Skeletal muscle tissue (tissue), 4 donors: ENCODE measurements around the gene GPSM1. TPM values are rescaled to one million over a fixed set of nuclear protein-coding genes. Genes with fewer than 3 reads are reported as not detected.

Source experiments
- H3K27ac ChIP-seq: one replicate; pipeline ENCODE4 v1.7.0; 2013; ENCODE audit warnings: mild to moderate bottlenecking, low read depth, low read length, inconsistent platforms
- H3K27me3 ChIP-seq, 3 donors: one replicate each; pipeline ENCODE4 v1.7.0; 2013; ENCODE audit warnings: low read length in 3 of 3; ENCODE audit not compliant: control insufficient read depth in 3 of 3, insufficient read depth in 3 of 3
- H3K36me3 ChIP-seq, 3 donors: one replicate each; pipeline ENCODE4 v1.7.0; 2013; ENCODE audit warnings: low read length in 3 of 3; ENCODE audit not compliant: control insufficient read depth in 3 of 3, insufficient read depth in 3 of 3
- H3K4me1 ChIP-seq, 3 donors: one replicate each; pipeline ENCODE4 v1.7.0; 2013; ENCODE audit warnings: low read length in 3 of 3, mild to moderate bottlenecking in 3 of 3; ENCODE audit not compliant: control insufficient read depth in 3 of 3, insufficient read depth in 3 of 3
- H3K4me3 ChIP-seq, 3 donors: one replicate each; pipeline ENCODE4 v1.7.0; 2013; ENCODE audit warnings: low read length in 3 of 3
- H3K9ac ChIP-seq, 3 donors: one replicate each; pipeline ENCODE4 v1.7.0; 2013; ENCODE audit warnings: low read length in 3 of 3, mild to moderate bottlenecking in 3 of 3, moderate library complexity in 2 of 3, low read depth in 1 of 3
- H3K9me3 ChIP-seq, 3 donors: one replicate each; pipeline ENCODE4 v1.7.0; 2013; ENCODE audit warnings: low read length in 3 of 3; ENCODE audit not compliant: control insufficient read depth in 3 of 3
- total RNA-seq: library from RNA; depleted of rRNA; stranded (reverse); fragments of >200 nt; gene quantifications from one replicate; pipeline ENCODE4 v1.2.3, GENCODE V29; 2014
- donor health status: Osteomylitis.

GPSM1 gene
- total RNA-seq, 1 donor from 2014 or later = 14.1 TPM

DNA sequence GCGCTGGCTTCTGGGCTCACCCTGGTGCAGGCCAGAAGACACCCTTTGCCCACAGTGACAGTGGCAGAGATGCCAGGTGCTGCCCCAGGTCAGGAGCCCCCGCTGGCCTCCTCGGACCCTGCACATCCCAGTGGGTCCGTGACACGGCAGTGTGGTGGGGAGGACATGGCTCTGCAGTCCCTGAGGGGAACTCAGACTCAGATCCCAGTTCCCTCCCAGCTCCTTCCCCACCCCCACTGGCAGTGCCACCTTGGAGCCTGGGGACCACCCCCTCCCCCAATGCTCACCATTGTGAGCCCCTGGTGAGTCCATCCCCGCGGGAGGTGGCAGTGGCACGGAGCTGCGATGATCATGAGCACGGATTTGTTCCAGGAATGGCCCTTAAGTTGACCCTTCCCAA is 22.9 kb upstream of the GPSM1 start:
- Histone ChIP-seq H3K27me3 (peaks cover 36 to 68% (median 37%) of the 10 kb centered on the region in 3 donors), H3K4me3 (no peak overlapping the region), H3K9ac (no peak overlapping the region), H3K36me3 (no peaks in the 10 kb centered on the region), H3K27ac (no peak overlapping the region), H3K4me1 (no peaks in the 10 kb centered on the region), H3K9me3 (no peaks in the 10 kb centered on the region)

DNA sequence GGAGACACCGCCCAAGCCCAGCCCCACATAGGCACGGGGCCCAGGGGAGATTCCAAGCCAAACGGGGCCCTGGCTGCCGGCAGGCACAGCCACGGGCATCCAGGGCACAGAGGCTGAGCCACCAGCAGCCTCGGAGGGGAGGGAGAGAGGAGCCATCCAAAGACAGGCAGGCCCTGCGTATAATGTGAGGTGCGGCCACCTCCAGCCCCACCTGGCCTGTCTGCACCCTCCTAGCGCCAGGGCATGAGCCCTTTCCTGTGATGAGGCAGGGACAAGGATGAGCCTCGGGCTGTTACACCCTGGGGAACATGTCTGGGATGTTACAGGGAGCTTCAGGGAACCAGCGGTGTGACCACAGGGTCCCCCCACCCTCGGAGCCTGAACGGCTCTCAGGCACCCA is 22.4 kb upstream of the GPSM1 start:
- Histone ChIP-seq H3K36me3 (no peaks in the 10 kb centered on the region), H3K9ac (no peak overlapping the region), H3K9me3 (no peaks in the 10 kb centered on the region), H3K27ac (no peak overlapping the region), H3K4me3 (no peak overlapping the region), H3K4me1 (no peaks in the 10 kb centered on the region), H3K27me3 (peaks cover 41 to 69% (median 42%) of the 10 kb centered on the region in 3 donors)

DNA sequence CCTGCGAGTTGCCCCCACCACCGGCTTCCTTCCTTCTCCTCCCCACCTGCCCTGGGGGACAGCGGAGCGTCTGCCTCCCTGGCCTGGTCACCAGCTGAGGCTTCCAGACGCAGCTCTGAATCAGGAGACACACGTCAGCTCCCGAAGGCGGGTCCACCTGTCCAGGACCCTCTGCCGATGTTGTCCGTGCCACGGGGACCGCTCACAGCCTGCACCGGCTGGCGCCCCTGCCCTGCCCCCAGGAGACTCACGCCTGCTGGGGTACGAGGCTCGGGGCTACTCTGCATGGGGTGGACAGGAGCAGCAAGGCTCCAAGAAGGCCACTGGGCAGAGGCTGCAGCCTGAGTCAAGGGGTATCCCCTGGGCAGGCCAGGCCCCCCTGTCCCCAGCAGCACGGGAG is 21.5 kb upstream of the GPSM1 start:
- no peak overlapping the region for H3K4me3 ChIP-seq
- peaks cover 49 to 78% (median 50%) of the 10 kb centered on the region in 3 donors for H3K27me3 ChIP-seq
- H3K4me1 ChIP-seq = no peaks in the 10 kb centered on the region
- H3K9ac ChIP-seq = no peak overlapping the region
- no peaks in the 10 kb centered on the region for H3K36me3 ChIP-seq
- no peak overlapping the region for H3K27ac ChIP-seq
- H3K9me3 ChIP-seq = no peaks in the 10 kb centered on the region

DNA sequence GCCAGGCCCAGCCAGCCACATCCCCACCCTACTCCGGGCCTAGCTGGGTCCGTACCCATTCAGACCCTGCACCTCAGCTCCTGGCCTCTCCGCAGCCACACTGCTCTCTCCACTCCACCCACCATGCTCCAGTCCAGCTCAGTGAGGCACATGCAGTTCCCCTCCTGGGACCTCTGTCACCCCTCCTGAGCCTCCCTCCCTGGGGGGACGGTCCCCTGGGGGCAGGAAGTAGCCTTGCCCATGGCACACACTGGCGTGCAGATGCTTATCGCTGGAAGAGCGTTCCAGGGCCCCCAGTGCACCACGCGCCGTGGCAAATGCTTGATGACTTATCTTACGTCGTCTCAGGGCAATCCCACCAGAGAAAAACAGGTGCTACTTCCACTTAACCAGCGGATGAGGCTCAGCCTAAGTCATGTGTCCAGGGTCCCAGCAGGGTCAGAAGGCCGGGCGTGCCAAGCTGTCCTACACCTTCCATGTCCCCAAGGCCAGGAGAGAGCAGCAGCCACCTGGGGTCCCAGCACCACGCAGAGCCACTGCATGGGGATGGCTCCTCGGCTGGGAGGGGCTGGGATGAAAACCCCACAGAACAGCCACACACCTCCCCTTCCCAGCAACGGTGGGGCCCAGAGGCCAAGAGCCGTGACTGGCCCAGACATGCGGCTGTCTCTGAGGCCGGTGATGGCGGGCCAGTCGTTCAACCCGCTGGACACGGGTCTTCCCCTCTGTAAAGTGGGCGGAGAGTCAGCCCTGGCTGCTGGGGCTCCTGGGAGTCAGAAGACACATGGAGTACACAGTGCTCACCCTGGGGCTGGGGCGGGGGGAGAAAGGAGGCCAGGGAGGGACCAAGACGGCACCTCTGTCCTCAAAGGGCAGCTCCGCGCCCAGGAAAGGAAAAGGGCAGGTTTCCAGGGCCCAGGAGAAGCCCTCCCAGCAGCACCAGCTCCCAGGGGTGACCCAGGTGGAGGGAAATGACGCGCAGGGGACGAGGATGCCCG is 20.8 kb upstream of the GPSM1 start:
- H3K9ac ChIP-seq = no peak overlapping the region
- H3K27ac ChIP-seq = no peak overlapping the region
- H3K36me3 ChIP-seq = no peaks in the 10 kb centered on the region
- no peaks in the 10 kb centered on the region for H3K9me3 ChIP-seq
- H3K4me1 ChIP-seq = no peaks in the 10 kb centered on the region
- no peak overlapping the region for H3K4me3 ChIP-seq
- peaks cover 56 to 85% (median 57%) of the 10 kb centered on the region in 3 donors for H3K27me3 ChIP-seq

DNA sequence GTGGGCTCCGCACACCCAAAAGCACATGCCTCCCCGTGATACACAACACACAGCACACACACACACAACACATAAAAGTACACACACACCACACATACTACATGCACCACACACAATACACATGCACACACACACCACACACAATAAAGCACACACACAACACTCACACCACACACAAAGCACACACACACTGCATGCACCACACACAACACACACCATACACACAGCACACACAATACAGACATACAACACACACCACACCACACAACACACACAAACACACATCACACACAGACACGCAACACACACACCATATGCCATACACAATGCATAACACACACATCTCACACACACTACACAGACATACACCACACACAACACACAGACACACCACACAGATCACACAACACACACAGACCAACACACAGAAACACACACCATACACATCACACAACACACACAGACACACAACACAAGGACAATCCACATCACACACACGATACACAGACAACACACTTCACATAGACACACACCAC is 20.1 kb upstream of the GPSM1 start:
- Histone ChIP-seq H3K9me3 (no peaks in the 10 kb centered on the region), H3K9ac (no peak overlapping the region), H3K4me3 (no peak overlapping the region), H3K27ac (no peak overlapping the region), H3K27me3 (peaks cover 57 to 90% (median 65%) of the 10 kb centered on the region in 3 donors), H3K4me1 (no peaks in the 10 kb centered on the region), H3K36me3 (no peaks in the 10 kb centered on the region)

DNA sequence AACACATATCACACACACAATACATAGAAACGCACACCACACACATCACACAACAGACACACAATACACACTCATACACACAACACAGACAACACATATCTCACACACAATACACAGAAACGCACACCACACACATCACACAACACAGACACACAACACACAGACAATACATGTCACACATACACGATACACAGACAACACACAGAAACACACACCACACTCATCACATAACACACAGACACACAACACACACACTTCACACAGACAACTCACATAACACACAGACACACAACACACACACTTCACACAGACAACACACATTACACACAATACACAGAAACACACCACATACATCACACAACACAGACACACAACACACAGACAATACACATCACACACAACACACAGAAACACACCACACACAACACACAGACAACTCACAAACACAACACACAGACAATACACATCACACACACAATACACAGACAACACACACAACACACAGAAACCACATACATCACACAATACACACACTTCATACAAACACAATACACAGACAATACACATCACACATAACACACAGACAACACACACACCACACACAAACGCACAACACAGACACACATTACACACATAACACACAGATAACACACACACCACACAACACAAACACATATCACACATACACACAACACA is 19.2 kb upstream of the GPSM1 start:
- Histone ChIP-seq H3K36me3 (no peaks in the 10 kb centered on the region), H3K27ac (no peak overlapping the region), H3K4me1 (no peaks in the 10 kb centered on the region), H3K9ac (no peak overlapping the region), H3K27me3 (peaks cover 57 to 83% (median 64%) of the 10 kb centered on the region in 3 donors), H3K4me3 (no peak overlapping the region), H3K9me3 (no peaks in the 10 kb centered on the region)

- Histone ChIP-seq H3K9ac (no peak overlapping the region), H3K4me3 (no peak overlapping the region), H3K27ac (no peak overlapping the region), H3K4me1 (no peaks in the 10 kb centered on the region), H3K9me3 (no peaks in the 10 kb centered on the region), H3K36me3 (no peaks in the 10 kb centered on the region), H3K27me3 (peaks cover 57 to 78% (median 59%) of the 10 kb centered on the region in 3 donors)
Observed at GRCh38 chr9:136308702-136309053, 18.7 kb upstream of the GPSM1 start.

DNA sequence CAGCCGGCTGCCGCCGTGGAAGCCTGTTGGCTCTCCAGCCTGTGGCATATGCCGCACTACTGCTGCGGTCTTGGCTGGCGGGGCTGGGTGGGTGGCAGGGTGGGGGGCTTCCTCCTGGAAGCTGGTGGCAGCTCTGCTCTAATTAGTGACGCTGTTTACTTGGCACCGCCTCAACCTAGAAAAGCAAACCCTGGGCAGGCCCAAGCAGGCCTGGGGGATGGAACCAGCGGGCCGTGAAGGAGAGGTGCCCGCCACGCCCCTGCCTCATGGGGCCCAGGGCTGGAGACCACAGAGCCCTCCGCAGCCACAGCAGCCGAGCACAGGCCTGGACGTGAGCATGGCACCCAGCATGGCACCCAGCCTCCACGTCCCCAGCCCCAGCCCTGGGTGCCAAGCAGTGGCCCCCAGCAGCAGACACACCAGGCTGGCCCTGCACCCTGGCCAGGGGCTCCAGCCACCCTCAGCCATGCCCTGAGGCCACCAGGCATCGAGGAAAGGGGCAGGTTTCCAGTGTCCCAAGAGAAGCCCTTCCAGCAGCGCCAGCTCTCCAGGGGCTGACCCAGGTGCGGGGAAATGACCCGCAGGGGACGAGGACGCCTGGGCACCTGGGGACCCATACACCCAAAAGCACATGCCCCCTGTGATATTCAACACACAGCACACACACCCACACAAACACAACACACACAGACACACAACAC is 18.1 kb upstream of the GPSM1 start:
- Histone ChIP-seq H3K9me3 (no peaks in the 10 kb centered on the region), H3K9ac (no peak overlapping the region), H3K36me3 (no peaks in the 10 kb centered on the region), H3K27ac (no peak overlapping the region), H3K4me3 (no peak overlapping the region), H3K27me3 (peaks cover 51 to 74% (median 56%) of the 10 kb centered on the region in 3 donors), H3K4me1 (no peaks in the 10 kb centered on the region)

GRCh38 chr9:136309806-136310220 is 17.5 kb upstream of the GPSM1 start:
- Histone ChIP-seq H3K4me3 (no peak overlapping the region), H3K36me3 (no peaks in the 10 kb centered on the region), H3K27me3 (peaks cover 50 to 68% (median 54%) of the 10 kb centered on the region in 3 donors), H3K4me1 (no peaks in the 10 kb centered on the region), H3K9me3 (peaks cover 0 to under 1% (median 0%) of the 10 kb centered on the region in 3 donors), H3K27ac (no peak overlapping the region), H3K9ac (no peak overlapping the region)
